ENCODE data around the gene CHAF1A.

The CHAF1A gene

DNA sequence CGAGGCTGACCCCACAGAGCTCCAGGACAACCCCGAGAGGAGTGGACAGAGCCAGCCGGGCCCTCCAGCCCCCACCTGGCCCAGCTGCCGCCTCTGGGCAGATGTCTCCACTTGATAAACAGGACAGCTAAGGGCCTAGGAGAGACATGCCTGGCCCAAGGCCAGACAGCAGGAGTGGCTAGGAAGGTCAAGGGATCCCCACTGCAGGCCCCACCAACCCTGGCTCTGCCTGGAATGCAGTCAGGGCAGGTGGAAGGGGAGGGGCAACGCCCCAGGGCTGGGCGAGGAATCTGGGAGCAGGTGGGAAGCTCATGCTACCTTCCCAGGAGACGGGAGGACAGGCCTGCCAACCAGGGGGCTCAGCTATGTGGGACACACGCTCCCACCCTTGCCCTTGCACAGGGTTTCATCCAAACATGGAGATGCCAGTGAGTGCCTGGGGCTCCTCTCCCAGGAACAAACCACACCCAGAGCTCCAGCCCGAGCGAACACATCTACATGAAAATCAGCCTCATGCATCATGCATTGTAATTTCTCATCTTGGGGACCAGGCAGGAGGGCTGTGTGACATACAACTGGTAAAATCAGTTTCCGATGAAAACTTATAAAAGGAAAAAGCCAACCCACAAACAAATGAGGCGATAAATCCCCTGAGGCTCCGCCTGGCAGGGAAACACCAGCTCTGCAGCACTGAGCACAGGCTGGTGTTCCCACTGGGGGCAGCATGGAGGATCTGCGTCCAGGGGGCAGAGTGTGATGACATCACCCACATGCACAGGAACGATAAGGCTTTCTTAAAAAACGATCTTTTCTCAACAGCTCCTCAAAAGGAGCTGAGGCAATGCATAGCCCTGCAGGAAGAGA, 27.0 kb upstream of the CHAF1A start (continued):
- TF ChIP-seq KLF16 (tag by site-specific recombination; IDR thresholded peaks at IDR 0.05) = no peak
- TF ChIP-seq ZNF48 (tag by site-specific recombination; IDR thresholded peaks at IDR 0.05) = no peak
- no peak for TF ChIP-seq ZNF132 (tag by site-specific recombination; IDR thresholded peaks at IDR 0.05; ENCODE audit: borderline replicate concordance)
- TF ChIP-seq ZNF501 (tag by site-specific recombination; IDR thresholded peaks at IDR 0.05) = no peak
- TF ChIP-seq, protein P1, sequence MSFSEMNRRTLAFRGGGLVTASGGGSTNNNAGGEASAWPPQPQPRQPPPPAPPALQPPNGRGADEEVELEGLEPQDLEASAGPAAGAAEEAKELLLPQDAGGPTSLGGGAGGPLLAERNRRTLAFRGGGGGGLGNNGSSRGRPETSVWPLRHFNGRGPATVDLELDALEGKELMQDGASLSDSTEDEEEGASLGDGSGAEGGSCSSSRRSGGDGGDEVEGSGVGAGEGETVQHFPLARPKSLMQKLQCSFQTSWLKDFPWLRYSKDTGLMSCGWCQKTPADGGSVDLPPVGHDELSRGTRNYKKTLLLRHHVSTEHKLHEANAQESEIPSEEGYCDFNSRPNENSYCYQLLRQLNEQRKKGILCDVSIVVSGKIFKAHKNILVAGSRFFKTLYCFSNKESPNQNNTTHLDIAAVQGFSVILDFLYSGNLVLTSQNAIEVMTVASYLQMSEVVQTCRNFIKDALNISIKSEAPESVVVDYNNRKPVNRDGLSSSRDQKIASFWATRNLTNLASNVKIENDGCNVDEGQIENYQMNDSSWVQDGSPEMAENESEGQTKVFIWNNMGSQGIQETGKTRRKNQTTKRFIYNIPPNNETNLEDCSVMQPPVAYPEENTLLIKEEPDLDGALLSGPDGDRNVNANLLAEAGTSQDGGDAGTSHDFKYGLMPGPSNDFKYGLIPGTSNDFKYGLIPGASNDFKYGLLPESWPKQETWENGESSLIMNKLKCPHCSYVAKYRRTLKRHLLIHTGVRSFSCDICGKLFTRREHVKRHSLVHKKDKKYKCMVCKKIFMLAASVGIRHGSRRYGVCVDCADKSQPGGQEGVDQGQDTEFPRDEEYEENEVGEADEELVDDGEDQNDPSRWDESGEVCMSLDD (tag by site-specific recombination; IDR thresholded peaks at IDR 0.05) = 0 out of 2 replicates have a peak, but pooled peaks have one; percentile 24
- peak; percentile 78 for TF ChIP-seq ZNF324 (tag by site-specific recombination; IDR thresholded peaks at IDR 0.05)
- TF ChIP-seq ZNF549 (tag by site-specific recombination; IDR thresholded peaks at IDR 0.05) = no peak
- TF ChIP-seq, protein P2, sequence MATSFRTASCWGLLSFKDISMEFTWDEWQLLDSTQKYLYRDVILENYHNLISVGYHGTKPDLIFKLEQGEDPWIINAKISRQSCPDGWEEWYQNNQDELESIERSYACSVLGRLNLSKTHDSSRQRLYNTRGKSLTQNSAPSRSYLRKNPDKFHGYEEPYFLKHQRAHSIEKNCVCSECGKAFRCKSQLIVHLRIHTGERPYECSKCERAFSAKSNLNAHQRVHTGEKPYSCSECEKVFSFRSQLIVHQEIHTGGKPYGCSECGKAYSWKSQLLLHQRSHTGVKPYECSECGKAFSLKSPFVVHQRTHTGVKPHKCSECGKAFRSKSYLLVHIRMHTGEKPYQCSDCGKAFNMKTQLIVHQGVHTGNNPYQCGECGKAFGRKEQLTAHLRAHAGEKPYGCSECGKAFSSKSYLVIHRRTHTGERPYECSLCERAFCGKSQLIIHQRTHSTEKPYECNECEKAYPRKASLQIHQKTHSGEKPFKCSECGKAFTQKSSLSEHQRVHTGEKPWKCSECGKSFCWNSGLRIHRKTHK (tag by site-specific recombination; IDR thresholded peaks at IDR 0.05) = no peak
- TF ChIP-seq ZNF776 (tag by site-specific recombination; IDR thresholded peaks at IDR 0.05; ENCODE audit: borderline replicate concordance) = no peak
- no peak for TF ChIP-seq ZFP41 (tag by site-specific recombination; IDR thresholded peaks at IDR 0.05; ENCODE audit: borderline replicate concordance)
- no peak for TF ChIP-seq ZNF354C (tag by site-specific recombination; IDR thresholded peaks at IDR 0.05; ENCODE audit: borderline replicate concordance, low read depth)
- TF ChIP-seq ZNF560 (tag by site-specific recombination; IDR thresholded peaks at IDR 0.05; ENCODE audit: borderline replicate concordance) = no peak
- no peak for TF ChIP-seq ZNF398 (tag by site-specific recombination; IDR thresholded peaks at IDR 0.05)
- TF ChIP-seq IKZF3 (tag by site-specific recombination; IDR thresholded peaks at IDR 0.05) = no peak
- no peak for TF ChIP-seq GFI1B (tag by site-specific recombination; IDR thresholded peaks at IDR 0.05)
- TF ChIP-seq ZNF792 (tag by site-specific recombination; IDR thresholded peaks at IDR 0.05) = no peak
- no peak for TF ChIP-seq ZNF155 (tag by site-specific recombination; IDR thresholded peaks at IDR 0.05)
- no peak for TF ChIP-seq ZNF624 (tag by site-specific recombination; IDR thresholded peaks at IDR 0.05)
- TF ChIP-seq, protein P3, sequence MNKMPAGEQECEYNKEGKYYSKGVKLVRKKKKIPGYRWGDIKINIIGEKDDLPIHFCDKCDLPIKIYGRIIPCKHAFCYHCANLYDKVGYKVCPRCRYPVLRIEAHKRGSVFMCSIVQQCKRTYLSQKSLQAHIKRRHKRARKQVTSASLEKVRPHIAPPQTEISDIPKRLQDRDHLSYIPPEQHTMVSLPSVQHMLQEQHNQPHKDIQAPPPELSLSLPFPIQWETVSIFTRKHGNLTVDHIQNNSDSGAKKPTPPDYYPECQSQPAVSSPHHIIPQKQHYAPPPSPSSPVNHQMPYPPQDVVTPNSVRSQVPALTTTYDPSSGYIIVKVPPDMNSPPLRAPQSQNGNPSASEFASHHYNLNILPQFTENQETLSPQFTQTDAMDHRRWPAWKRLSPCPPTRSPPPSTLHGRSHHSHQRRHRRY (tag by site-specific recombination; IDR thresholded peaks at IDR 0.05) = no peak
- no peak for TF ChIP-seq ZNF707 (tag by site-specific recombination; IDR thresholded peaks at IDR 0.05)
- no peak for TF ChIP-seq ZSCAN5A (tag by site-specific recombination; IDR thresholded peaks at IDR 0.05)
- TF ChIP-seq ZNF2 (tag by site-specific recombination; IDR thresholded peaks at IDR 0.05) = 0 out of 2 replicates have a peak, but pooled peaks have one; percentile 49
- no peak for TF ChIP-seq ZNF214 (tag by site-specific recombination; IDR thresholded peaks at IDR 0.05; ENCODE audit: borderline replicate concordance)
- 0 out of 2 replicates have a peak, but pooled peaks have one; percentile 48 for TF ChIP-seq ZNF18 (tag by site-specific recombination; IDR thresholded peaks at IDR 0.05)
- no peak for TF ChIP-seq YY2 (tag by site-specific recombination; IDR thresholded peaks at IDR 0.05)
- TF ChIP-seq ZNF768 (tag by site-specific recombination; IDR thresholded peaks at IDR 0.05) = no peak
- no peak for TF ChIP-seq ZNF530 (tag by site-specific recombination; IDR thresholded peaks at IDR 0.05; ENCODE audit: low read depth)

Measured in HEK293 (cell line).